ENCODE results near the gene CCL28.

The CCL28 gene

GRCh38 chr5:43354774-43355173 lies 57.4 kb downstream of the CCL28 start:
- no peak for DNase-seq

- DNase-seq: no peak
Measured at GRCh38 chr5:43353668-43354067, 58.5 kb downstream of the CCL28 start.

- no peak for DNase-seq
Measured at GRCh38 chr5:43352915-43353314, 59.3 kb downstream of the CCL28 start.

- no peak for DNase-seq
Measured at GRCh38 chr5:43352131-43352530, 60.1 kb downstream of the CCL28 start.

GRCh38 chr5:43348861-43349363 lies 63.3 kb downstream of the CCL28 start:
- DNase-seq: no peak

GRCh38 chr5:43348207-43348606 lies 64.0 kb downstream of the CCL28 start:
- no peak for DNase-seq

- DNase-seq: peak; percentile 99
Measured at GRCh38 chr5:43338862-43339261, 73.3 kb downstream of the CCL28 start.

- DNase-seq: no peak
Measured at GRCh38 chr5:43336159-43336558, 76.0 kb downstream of the CCL28 start.

- DNase-seq: peak; percentile 80 to 81
Measured at GRCh38 chr5:43335681-43336080, 76.5 kb downstream of the CCL28 start.

- no peak for DNase-seq
Measured at GRCh38 chr5:43332401-43332800, 79.8 kb downstream of the CCL28 start.
